GM23338 (cell line): Measurements from ENCODE around the gene CCDC187. TPM values are rescaled to one million over a fixed set of nuclear protein-coding genes. Genes with fewer than 3 reads are reported as not detected.

Source experiments
- ATAC-seq: fragments of 200-7000 bp; cut with Tn5 transposase; 3 replicates; pipeline ENCODE4 v1.9.1; 2020
- DNase-seq: peaks from one replicate; pipeline ENCODE4 v3.0.0-alpha.2; 2015; ENCODE audit warnings: low spot score
- H2AFZ ChIP-seq: fragments of 200-600 bp; sonication (generic); 2 replicates; pipeline ENCODE4 v1.8.0; 2016; ENCODE audit warnings: antibody characterized with exemption, mild to moderate bottlenecking, moderate library complexity
- H3F3A ChIP-seq: fragments of 200-600 bp; sonication (generic); replicated peaks from 2 replicates; pipeline ENCODE4 v1.8.0; 2017; ENCODE audit warnings: antibody characterized with exemption, mixed run types, low read depth
- H3K27ac ChIP-seq: fragments of 200-600 bp; sonication (generic); 2 replicates; pipeline ENCODE4 v1.6.1; 2016; ENCODE audit warnings: low read depth
- H3K27me3 ChIP-seq: fragments of 200-600 bp; sonication (generic); 2 replicates; pipeline ENCODE4 v1.8.0; 2016; ENCODE audit warnings: mild to moderate bottlenecking, mixed run types, moderate library complexity; ENCODE audit not compliant: insufficient read depth
- H3K36me3 ChIP-seq: fragments of 200-600 bp; sonication (generic); 2 replicates; pipeline ENCODE4 v1.8.0; 2016; ENCODE audit warnings: mild to moderate bottlenecking; ENCODE audit not compliant: insufficient read depth
- H3K4me1 ChIP-seq: fragments of 200-600 bp; sonication (generic); 2 replicates; pipeline ENCODE4 v1.8.0; 2016; ENCODE audit warnings: mild to moderate bottlenecking, moderate library complexity; ENCODE audit not compliant: insufficient read depth
- H3K4me2 ChIP-seq: fragments of 200-600 bp; sonication (generic); 2 replicates; pipeline ENCODE4 v1.7.1; 2017; ENCODE audit warnings: mixed run types
- H3K4me3 ChIP-seq: fragments of 200-600 bp; sonication (generic); 2 replicates; pipeline ENCODE4 v1.6.1; 2016; ENCODE audit warnings: mixed run types
- H3K79me2 ChIP-seq: fragments of 200-600 bp; sonication (generic); replicated peaks from 2 replicates; pipeline ENCODE4 v1.8.0; 2017; ENCODE audit warnings: mild to moderate bottlenecking; ENCODE audit not compliant: insufficient read depth
- H3K9me2 ChIP-seq: fragments of 200-600 bp; sonication (generic); 2 replicates; pipeline ENCODE4 v1.8.0; 2017; ENCODE audit not compliant: insufficient read depth
- H4K20me1 ChIP-seq: fragments of 200-600 bp; sonication (generic); replicated peaks from 2 replicates; pipeline ENCODE4 v1.8.0; 2017; ENCODE audit warnings: mild to moderate bottlenecking; ENCODE audit not compliant: insufficient read depth
- H3K27ac Mint-ChIP-seq: 2 replicates; pipeline ENCODE4 v1.8.0; 2020; ENCODE audit warnings: inconsistent platforms, mild to moderate bottlenecking, moderate library complexity, mixed read lengths
- H3K27me3 Mint-ChIP-seq: 3 replicates; pipeline ENCODE4 v1.8.0; 2022; ENCODE audit warnings: low read depth, mild to moderate bottlenecking, moderate library complexity, mixed read lengths, inconsistent platforms; ENCODE audit not compliant: insufficient read depth, poor library complexity
- H3K36me3 Mint-ChIP-seq: 3 replicates; pipeline ENCODE4 v1.8.0; 2021; ENCODE audit warnings: low read depth, mild to moderate bottlenecking, inconsistent platforms, moderate library complexity, mixed read lengths
- H3K4me1 Mint-ChIP-seq: 3 replicates; pipeline ENCODE4 v1.8.0; 2020; ENCODE audit warnings: mild to moderate bottlenecking, inconsistent platforms, mixed read lengths
- H3K4me3 Mint-ChIP-seq: 3 replicates; pipeline ENCODE4 v1.8.0; 2021; ENCODE audit warnings: moderate library complexity, mild to moderate bottlenecking, inconsistent platforms, mixed read lengths
- H3K9me3 Mint-ChIP-seq: 3 replicates; pipeline ENCODE4 v1.8.0; 2020; ENCODE audit warnings: moderate library complexity, mild to moderate bottlenecking, inconsistent platforms, mixed read lengths
- CREB1 ChIP-seq: fragments of 250-450 bp; sonication (Bioruptor Pico); IDR thresholded peaks from 2 replicates; pipeline ENCODE4 v1.5.0; 2020; ENCODE audit warnings: low read depth, mild to moderate bottlenecking, moderate library complexity
- CTCF ChIP-seq, 2 experiments: fragments of 200-600 bp in 1 of 2; sonication (generic) in 1 of 2; conservative IDR thresholded peaks; 2 replicates each; pipeline versions ENCODE4 v1.5.1 to v1.6.1; 2016 to 2017; ENCODE audit warnings: antibody characterized with exemption in 2 of 2, low read depth in 2 of 2, mild to moderate bottlenecking in 2 of 2, moderate library complexity in 1 of 2
- ETS1 ChIP-seq: IDR thresholded peaks from 2 replicates; pipeline ENCODE4 v1.6.1; 2016; ENCODE audit warnings: antibody characterized with exemption
- EZH2 ChIP-seq: fragments of 200-600 bp; sonication (generic); IDR thresholded peaks from one replicate; pipeline ENCODE4 v1.8.0; 2017; ENCODE audit warnings: antibody characterized with exemption, mild to moderate bottlenecking, low read depth; ENCODE audit not compliant: unreplicated experiment
- EZH2phosphoT487 ChIP-seq: fragments of 200-600 bp; sonication (generic); IDR thresholded peaks from one replicate; pipeline ENCODE4 v1.8.1; 2018; ENCODE audit warnings: antibody characterized with exemption; ENCODE audit not compliant: unreplicated experiment
- JUNB ChIP-seq: IDR thresholded peaks from one replicate; pipeline ENCODE4 v1.6.1; 2016; ENCODE audit warnings: antibody characterized with exemption; ENCODE audit not compliant: unreplicated experiment
- NANOG ChIP-seq: IDR thresholded peaks from 2 replicates; pipeline ENCODE4 v1.6.1; 2016; ENCODE audit warnings: antibody characterized with exemption, borderline replicate concordance
- POLR2AphosphoS5 ChIP-seq: IDR thresholded peaks from 2 replicates; pipeline ENCODE4 v1.6.1; 2016; ENCODE audit warnings: antibody characterized with exemption, low read depth
- REST ChIP-seq: IDR thresholded peaks from one replicate; pipeline ENCODE4 v1.6.1; 2018; ENCODE audit warnings: antibody characterized with exemption; ENCODE audit not compliant: unreplicated experiment
- STAT1 ChIP-seq: IDR thresholded peaks from one replicate; pipeline ENCODE4 v1.6.1; 2016; ENCODE audit warnings: antibody characterized with exemption; ENCODE audit not compliant: unreplicated experiment
- ZNF114 ChIP-seq: fragments of 250-450 bp; sonication (Bioruptor Pico); IDR thresholded peaks from 2 replicates; pipeline ENCODE4 v1.5.0; 2020; ENCODE audit warnings: mild to moderate bottlenecking, moderate library complexity
- ZNF331 ChIP-seq: fragments of 250-450 bp; sonication (Bioruptor Pico); IDR thresholded peaks from 2 replicates; pipeline ENCODE4 v1.5.0; 2020; ENCODE audit warnings: low read depth, mild to moderate bottlenecking, moderate library complexity
- ZNF462 ChIP-seq: fragments of 250-450 bp; sonication (Bioruptor Pico); IDR thresholded peaks from 2 replicates; pipeline ENCODE4 v1.5.0; 2020; ENCODE audit warnings: mild to moderate bottlenecking, moderate library complexity
- polyA plus RNA-seq: library from polyadenylated mRNA; unstranded; fragments of >200 nt; fragmentation: Nextera tagmentation; extraction: Ambion mirVana; gene quantifications from 2 replicates; pipeline ENCODE4 v1.2.1, GENCODE V29; 2016
- total RNA-seq: library from RNA; depleted of rRNA; stranded (reverse); fragments of >200 nt; shearing (Covaris generic); gene quantifications from 2 replicates; pipeline ENCODE4 v1.2.3, GENCODE V29; 2014

The CCDC187 gene
- total and polyA plus RNA-seq, 2 experiments from 2014 or later: 0.14 TPM; not detected in 1

- no peaks in the 10 kb centered on the region for H4K20me1 ChIP-seq
- no peak overlapping the region for H3K4me3 ChIP-seq
- H3K36me3 ChIP-seq: no peaks in the 10 kb centered on the region
These were observed 45.7 kb upstream of the CCDC187 start for GRCh38 chr9:136349546-136349945.

More at GRCh38 chr9:136349546-136349945, 45.7 kb upstream of the CCDC187 start:
- Mint-ChIP-seq H3K4me1 (no peaks in the 10 kb centered on the region), H3K27me3 (peaks cover 15% of the 10 kb centered on the region), H3K4me3 (no peak overlapping the region), H3K27ac (no peak overlapping the region), H3K9me3 (no peaks in the 10 kb centered on the region; the same call in 1 of the 3 replicates), H3K36me3 (no peaks in the 10 kb centered on the region)
- H3K4me1 ChIP-seq: no peaks in the 10 kb centered on the region; the same call in 1 of the 2 replicates
- H3K9me2 ChIP-seq: no peaks in the 10 kb centered on the region
- DNase-seq (no peak), ATAC-seq (no peak)
- no peak overlapping the region for H3K27ac ChIP-seq
- H3F3A ChIP-seq: no peaks in the 10 kb centered on the region
- TF ChIP-seq ETS1 (no peak), ZNF462 (CRISPR knock-in tag) (no peak), ZNF114 (CRISPR knock-in tag) (no peak), CREB1 (CRISPR knock-in tag) (no peak), EZH2phosphoT487 (no peak), NANOG (no peak), POLR2AphosphoS5 (no peak), CTCF (conservative IDR thresholded peaks at IDR 0.05; ENCODE audit: low read depth in 2 of 2) (no peak), JUNB (no peak), STAT1 (no peak), EZH2 (no peak), REST (no peak), ZNF331 (CRISPR knock-in tag) (no peak)
- H2AFZ ChIP-seq: no peak overlapping the region
- H3K4me2 ChIP-seq: no peak overlapping the region
- no peaks in the 10 kb centered on the region for H3K79me2 ChIP-seq
- no peaks in the 10 kb centered on the region for H3K27me3 ChIP-seq
